ENCODE measurements around the gene PTGDS. TPM values are rescaled to one million over a fixed set of nuclear protein-coding genes. Genes with fewer than 3 reads are reported as not detected.

PTGDS gene
- total RNA-seq, 1 experiment from 2014 or later: 2.2 TPM

GRCh38 chr9:137017791-137018497 is 40.6 kb downstream of the PTGDS start:
- TF ChIP-seq ATF1 (CRISPR knock-in tag; IDR thresholded peaks at IDR 0.05) (no peak), RORB (CRISPR knock-in tag; IDR thresholded peaks at IDR 0.05) (no peak), GRHL2 (CRISPR knock-in tag; IDR thresholded peaks at IDR 0.05; ENCODE audit: insufficient replicate concordance, severe bottlenecking) (no peak), SMAD3 (CRISPR knock-in tag; IDR thresholded peaks at IDR 0.05; ENCODE audit: borderline replicate concordance) (no peak), ELF4 (CRISPR knock-in tag; IDR thresholded peaks at IDR 0.05; ENCODE audit: low read depth) (no peak), HMGXB4 (CRISPR knock-in tag; IDR thresholded peaks at IDR 0.05) (no peak), SP1 (CRISPR knock-in tag; conservative IDR thresholded peaks at IDR 0.05) (no peak), ARID4B (CRISPR knock-in tag; IDR thresholded peaks at IDR 0.05; ENCODE audit: borderline replicate concordance) (no peak), IRF1 (CRISPR knock-in tag; IDR thresholded peaks at IDR 0.05) (no peak), ZNF671 (CRISPR knock-in tag; IDR thresholded peaks at IDR 0.05) (no peak), CREB1 (CRISPR knock-in tag; IDR thresholded peaks at IDR 0.05) (no peak), RELA (CRISPR knock-in tag; IDR thresholded peaks at IDR 0.05; ENCODE audit: borderline replicate concordance) (no peak), ERG (CRISPR knock-in tag; IDR thresholded peaks at IDR 0.05) (no peak), HMGA2 (CRISPR knock-in tag; IDR thresholded peaks at IDR 0.05) (no peak), TEAD1 (CRISPR knock-in tag; IDR thresholded peaks at IDR 0.05) (no peak), FOXP1 (CRISPR knock-in tag; IDR thresholded peaks at IDR 0.05; ENCODE audit: borderline replicate concordance) (no peak)
- TF ChIP-seq, protein P1, sequence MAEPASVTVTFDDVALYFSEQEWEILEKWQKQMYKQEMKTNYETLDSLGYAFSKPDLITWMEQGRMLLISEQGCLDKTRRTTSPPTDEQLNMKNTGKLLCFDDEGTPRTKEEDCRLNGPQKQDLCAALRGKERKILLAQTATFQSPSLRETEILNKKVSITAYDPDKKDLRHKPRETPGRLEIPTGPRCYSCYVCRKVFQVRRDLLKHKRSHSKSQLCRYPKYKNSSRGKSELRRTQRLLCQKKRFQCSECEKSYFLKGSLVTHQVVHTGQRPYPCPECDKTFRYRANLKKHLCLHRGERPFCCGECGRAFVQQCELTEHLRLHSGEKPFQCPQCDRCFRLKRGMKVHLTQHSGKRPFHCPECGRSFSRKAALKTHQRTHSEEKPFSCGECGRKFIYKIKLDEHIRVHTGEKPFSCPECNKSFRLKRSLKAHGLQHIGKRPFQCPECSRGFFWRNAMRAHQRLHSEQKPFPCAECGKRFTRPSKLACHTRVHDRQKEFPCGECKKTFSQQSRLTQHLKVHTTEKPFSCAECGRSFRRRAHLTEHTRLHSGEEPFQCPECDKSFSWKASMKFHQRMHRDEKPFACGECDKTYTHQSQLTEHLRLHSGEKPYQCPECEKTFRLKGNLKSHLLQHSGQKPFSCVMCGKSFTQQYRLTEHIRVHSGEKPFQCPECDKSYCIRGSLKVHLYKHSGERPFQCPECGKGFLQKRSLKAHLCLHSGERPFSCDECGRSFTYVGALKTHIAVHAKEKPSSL (CRISPR knock-in tag; conservative IDR thresholded peaks at IDR 0.05): no peak
- ChIA-PET CTCF (interaction anchor here (1.4 to 2.0 kb wide), 3 partner anchors 11 to 70 kb away, joined by 3 to 12 read pairs (median 5); no protein-coding TSS in a partner anchor), POLR2A (no interaction called here)
- H3K4me3 Mint-ChIP-seq: no peak overlapping the region
- peaks cover 9% of the 10 kb centered on the region for H3K36me3 Mint-ChIP-seq
- no peak overlapping the region for H3K27ac Mint-ChIP-seq
- H3K27me3 Mint-ChIP-seq (ENCODE audit: low read depth): no peaks in the 10 kb centered on the region
- ATAC-seq (no peak), DNase-seq (ENCODE audit: low spot score) (peak; percentile 42)
- no peaks in the 10 kb centered on the region; the same call in 1 of the 2 replicates for H3K4me1 Mint-ChIP-seq
- H3K9me3 Mint-ChIP-seq: no peaks in the 10 kb centered on the region
